COLO829 (cell line): ENCODE results near the gene LRRC72.

ENCODE experiments used
- DNase-seq: peaks from one replicate; pipeline ENCODE4 v3.0.0; 2012; ENCODE audit warnings: low spot score

LRRC72 gene

DNA sequence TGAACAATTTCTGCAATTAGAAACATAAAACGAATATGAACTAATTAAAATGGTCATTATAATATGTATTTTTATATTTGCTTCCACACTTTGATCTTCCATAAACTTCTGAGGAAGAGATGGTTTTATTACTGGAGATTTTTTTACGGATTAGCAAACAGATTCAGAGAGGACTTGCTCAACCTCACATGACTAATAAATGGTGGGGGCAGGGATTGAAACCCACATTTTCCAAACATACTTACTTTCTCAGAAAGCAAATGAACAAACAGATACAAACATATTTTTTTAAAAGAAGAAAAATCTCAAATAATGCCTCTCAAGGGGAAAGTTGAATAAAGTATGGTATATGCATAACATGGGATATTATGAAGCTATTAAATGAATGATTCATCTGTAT lies 100.6 kb downstream of the LRRC72 start:
- DNase-seq = no peak

DNA sequence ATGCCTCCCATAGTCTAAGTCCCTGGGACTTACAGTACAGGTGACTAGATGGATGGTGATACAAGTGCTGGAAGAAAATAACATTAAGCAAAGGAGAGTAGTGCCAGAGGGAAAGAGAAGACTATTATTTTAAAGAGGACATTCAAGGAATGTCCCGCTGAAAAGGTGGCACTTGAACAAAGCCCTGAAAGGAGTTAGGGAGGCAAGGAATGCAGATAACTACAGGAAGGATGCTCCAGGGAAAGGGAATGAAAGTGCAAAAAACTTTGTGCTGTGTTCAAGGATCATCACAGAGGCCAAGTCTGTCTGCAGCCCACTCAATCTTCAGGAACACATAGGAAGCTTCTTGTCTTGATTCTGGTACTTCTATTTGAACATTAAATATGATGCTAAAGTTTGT lies 104.0 kb downstream of the LRRC72 start:
- DNase-seq = no peak
